ENCODE measurements around the gene F3.
A peak's percentile ranks its signal among the peaks of the same experiment; 100 is the strongest.

DNA sequence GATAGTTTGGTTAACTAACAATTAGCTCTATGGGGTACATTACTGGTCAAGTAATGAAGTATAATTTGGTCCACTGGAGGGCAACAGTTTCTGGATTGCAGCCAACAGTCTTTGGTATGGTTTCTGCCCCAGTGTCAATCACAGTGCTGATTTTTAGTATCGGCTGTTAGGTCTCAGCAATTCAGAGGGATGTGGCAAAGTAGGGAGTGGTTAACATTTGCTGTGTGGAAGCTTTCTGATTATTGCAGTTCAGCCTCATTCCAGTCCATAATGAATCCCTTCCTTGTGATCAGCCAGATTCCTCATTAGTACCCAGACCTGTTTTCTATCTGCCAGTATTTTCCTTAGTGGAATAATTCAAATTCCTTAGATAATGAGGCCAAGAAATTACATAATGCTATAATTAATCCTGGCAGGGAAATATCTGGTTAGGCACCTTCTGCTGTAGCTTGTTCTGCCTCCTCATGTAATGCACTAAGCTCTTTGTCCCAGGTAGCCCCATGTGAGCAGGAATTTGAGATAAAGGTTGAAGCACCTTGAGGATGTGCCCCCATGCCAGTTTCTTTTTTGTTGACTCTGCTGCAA, 14.0 kb downstream of the F3 start:
- TF ChIP-seq, protein P1, sequence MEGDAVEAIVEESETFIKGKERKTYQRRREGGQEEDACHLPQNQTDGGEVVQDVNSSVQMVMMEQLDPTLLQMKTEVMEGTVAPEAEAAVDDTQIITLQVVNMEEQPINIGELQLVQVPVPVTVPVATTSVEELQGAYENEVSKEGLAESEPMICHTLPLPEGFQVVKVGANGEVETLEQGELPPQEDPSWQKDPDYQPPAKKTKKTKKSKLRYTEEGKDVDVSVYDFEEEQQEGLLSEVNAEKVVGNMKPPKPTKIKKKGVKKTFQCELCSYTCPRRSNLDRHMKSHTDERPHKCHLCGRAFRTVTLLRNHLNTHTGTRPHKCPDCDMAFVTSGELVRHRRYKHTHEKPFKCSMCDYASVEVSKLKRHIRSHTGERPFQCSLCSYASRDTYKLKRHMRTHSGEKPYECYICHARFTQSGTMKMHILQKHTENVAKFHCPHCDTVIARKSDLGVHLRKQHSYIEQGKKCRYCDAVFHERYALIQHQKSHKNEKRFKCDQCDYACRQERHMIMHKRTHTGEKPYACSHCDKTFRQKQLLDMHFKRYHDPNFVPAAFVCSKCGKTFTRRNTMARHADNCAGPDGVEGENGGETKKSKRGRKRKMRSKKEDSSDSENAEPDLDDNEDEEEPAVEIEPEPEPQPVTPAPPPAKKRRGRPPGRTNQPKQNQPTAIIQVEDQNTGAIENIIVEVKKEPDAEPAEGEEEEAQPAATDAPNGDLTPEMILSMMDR (conservative IDR thresholded peaks at IDR 0.05; ENCODE audit: low read depth, low read length): peak; percentile 26; the same call in 1 of the 2 replicates
- TF ChIP-seq EZH2 (IDR thresholded peaks at IDR 0.05; ENCODE audit: low read length, unreplicated experiment): no peak

Data from PC-3 (cell line).